NB4 (cell line): ENCODE results near the gene SERPINF2.

ENCODE experiments used
- CTCF ChIP-seq: IDR thresholded peaks from one replicate; pipeline ENCODE4 v1.5.1; 2012; ENCODE audit warnings: low read depth, low read length
- MAX ChIP-seq: IDR thresholded peaks from 2 replicates; pipeline ENCODE4 v1.6.1; 2011; ENCODE audit warnings: low read depth, low read length
- MYC ChIP-seq: IDR thresholded peaks from 2 replicates; pipeline ENCODE4 v1.6.1; 2011; ENCODE audit warnings: low read depth, low read length
- POLR2A ChIP-seq: IDR thresholded peaks from 2 replicates; pipeline ENCODE4 v1.6.1; 2011; ENCODE audit warnings: mild to moderate bottlenecking; ENCODE audit not compliant: insufficient read length; ENCODE audit errors: extremely low read depth

GRCh38 chr17:1766382-1767135 is 23.9 kb downstream of the SERPINF2 start:
- TF ChIP-seq MAX (no peak), POLR2A (no peak), CTCF (no peak), MYC (no peak)
